ENCODE data around the gene SBK3. TPM values are rescaled to one million over a fixed set of nuclear protein-coding genes. Genes with fewer than 3 reads are reported as not detected.

Gene SBK3
- total RNA-seq, 2 donors from 2014 or later, result 0.23 to 0.74 TPM

DNA sequence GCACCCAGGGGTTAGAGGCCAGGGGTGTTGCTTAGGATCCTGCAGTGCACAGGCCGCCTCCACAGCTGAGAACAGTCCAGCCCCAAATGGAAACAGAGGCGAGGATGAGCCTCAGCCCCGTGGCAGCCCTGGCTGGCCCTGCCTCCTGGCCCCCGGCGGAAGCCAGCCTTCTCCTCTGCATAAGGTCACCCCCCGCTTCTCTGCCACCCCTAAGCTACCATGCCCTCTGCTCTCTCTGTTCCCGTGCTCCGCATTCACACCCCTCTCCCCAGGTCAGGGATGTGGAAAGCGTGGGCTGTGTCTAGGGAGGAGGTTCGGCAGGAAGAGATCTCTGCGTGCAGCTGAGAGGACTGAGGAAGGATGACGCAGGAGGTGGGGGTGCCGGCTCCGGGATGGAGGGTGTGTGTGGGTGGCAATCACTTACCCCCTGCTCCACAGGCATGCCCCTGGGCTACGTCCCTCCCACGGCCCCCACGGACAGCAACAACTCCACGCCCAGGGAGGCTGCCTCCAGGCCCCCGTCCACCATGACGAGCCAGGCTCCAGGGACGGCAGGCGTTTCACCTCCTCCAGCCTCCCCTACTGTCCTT is 51.1 kb downstream of the SBK3 start:
- TF ChIP-seq POLR2AphosphoS5 (IDR thresholded peaks at IDR 0.05), result no peak
- TF ChIP-seq POLR2A (IDR thresholded peaks at IDR 0.05), result no peak
- TF ChIP-seq, protein P1, sequence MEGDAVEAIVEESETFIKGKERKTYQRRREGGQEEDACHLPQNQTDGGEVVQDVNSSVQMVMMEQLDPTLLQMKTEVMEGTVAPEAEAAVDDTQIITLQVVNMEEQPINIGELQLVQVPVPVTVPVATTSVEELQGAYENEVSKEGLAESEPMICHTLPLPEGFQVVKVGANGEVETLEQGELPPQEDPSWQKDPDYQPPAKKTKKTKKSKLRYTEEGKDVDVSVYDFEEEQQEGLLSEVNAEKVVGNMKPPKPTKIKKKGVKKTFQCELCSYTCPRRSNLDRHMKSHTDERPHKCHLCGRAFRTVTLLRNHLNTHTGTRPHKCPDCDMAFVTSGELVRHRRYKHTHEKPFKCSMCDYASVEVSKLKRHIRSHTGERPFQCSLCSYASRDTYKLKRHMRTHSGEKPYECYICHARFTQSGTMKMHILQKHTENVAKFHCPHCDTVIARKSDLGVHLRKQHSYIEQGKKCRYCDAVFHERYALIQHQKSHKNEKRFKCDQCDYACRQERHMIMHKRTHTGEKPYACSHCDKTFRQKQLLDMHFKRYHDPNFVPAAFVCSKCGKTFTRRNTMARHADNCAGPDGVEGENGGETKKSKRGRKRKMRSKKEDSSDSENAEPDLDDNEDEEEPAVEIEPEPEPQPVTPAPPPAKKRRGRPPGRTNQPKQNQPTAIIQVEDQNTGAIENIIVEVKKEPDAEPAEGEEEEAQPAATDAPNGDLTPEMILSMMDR (IDR thresholded peaks at IDR 0.05), result no peak
- WGBS, result 58% methylated on average over 22 of the region's 22 CpGs
- no peak for DNase-seq (ENCODE audit: low spot score)
- Histone ChIP-seq H3K27me3 (replicated peaks; ENCODE audit: insufficient read depth) (no peaks in the 10 kb centered on the region), H3K36me3 (no peaks in the 10 kb centered on the region), H3K4me1 (replicated peaks) (no peaks in the 10 kb centered on the region), H3K27ac (peak overlapping the region; percentile 14 to 18), H3K4me3 (no peak overlapping the region), H3K9me3 (no peaks in the 10 kb centered on the region)
- intact Hi-C loops (cut with DNase I), result no loop called here

DNA sequence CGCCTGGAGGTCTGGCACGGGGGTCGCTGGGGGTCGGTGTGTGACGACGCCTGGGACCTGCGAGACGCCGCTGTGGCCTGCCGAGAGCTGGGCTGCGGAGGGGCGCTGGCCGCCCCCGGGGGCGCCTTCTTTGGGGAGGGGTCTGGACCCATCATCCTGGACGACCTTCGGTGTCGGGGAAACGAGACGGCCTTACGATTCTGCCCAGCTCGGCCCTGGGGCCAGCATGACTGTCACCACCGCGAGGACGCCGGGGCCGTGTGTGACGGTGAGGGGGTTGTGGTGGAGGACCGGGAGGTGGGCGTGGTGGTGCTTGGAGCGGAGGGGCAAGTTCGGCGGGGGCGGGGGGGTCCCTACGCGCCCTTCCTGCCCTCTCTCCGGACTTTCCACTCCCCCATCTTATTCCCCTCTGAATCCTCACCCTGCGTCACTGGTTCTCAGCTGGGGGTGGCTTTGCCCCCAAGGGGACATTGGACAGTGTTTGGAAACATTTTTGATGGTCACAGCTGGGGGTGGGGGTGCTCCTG is 51.6 kb downstream of the SBK3 start:
- Histone ChIP-seq H3K36me3 (no peaks in the 10 kb centered on the region), H3K4me1 (replicated peaks) (no peaks in the 10 kb centered on the region), H3K4me3 (no peak overlapping the region), H3K9me3 (no peaks in the 10 kb centered on the region), H3K27ac (peak overlapping the region in 1 of 2 donors; percentile 18), H3K27me3 (replicated peaks; ENCODE audit: insufficient read depth) (no peaks in the 10 kb centered on the region)
- TF ChIP-seq, protein P1 (IDR thresholded peaks at IDR 0.05), result no peak
- no peak for TF ChIP-seq POLR2A (IDR thresholded peaks at IDR 0.05)
- no peak for TF ChIP-seq POLR2AphosphoS5 (IDR thresholded peaks at IDR 0.05)
- 40% methylated on average over 37 of the region's 38 CpGs for WGBS
- intact Hi-C loops (cut with DNase I), result no loop called here
- no peak for DNase-seq (ENCODE audit: low spot score)

DNA sequence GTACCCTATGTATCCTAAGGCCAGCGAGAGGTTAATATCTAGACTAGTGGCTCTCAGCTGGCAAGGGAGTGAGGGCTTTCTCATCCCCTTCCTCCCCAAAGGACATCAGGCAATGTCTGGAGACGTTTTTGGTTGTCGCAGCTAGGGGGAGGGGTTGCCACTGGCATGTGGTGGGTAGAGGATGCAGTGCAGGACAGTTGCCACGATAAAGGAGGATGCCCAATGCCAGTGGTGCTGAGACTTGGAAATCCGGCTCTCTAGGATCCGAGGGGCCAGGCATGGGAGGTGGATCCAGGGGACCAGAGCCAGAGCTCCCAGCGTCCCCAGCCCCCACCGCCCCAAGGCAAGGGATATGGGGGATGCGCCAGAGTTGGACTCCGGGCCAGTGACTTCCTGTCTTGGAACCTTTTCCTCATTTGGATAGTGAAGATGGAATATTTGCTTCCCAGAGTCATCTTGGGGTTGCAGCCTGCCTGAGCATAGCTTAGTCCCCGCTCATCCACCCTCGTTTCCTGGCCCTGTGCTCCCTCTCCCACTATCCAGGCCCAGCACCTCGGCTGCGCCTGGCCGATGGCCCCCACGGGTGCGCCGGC is 52.2 kb downstream of the SBK3 start:
- Histone ChIP-seq H3K27me3 (replicated peaks; ENCODE audit: insufficient read depth) (no peaks in the 10 kb centered on the region), H3K4me1 (replicated peaks) (no peaks in the 10 kb centered on the region), H3K9me3 (no peaks in the 10 kb centered on the region), H3K36me3 (no peaks in the 10 kb centered on the region), H3K27ac (peak overlapping the region in 1 of 2 donors; percentile 18), H3K4me3 (no peak overlapping the region)
- intact Hi-C loops (cut with DNase I), result no loop called here
- TF ChIP-seq POLR2AphosphoS5 (IDR thresholded peaks at IDR 0.05), result no peak
- TF ChIP-seq, protein P1 (IDR thresholded peaks at IDR 0.05), result no peak
- no peak for TF ChIP-seq POLR2A (IDR thresholded peaks at IDR 0.05)
- 41% methylated on average over 18 of the region's 18 CpGs for WGBS
- DNase-seq (ENCODE audit: low spot score), result no peak

DNA sequence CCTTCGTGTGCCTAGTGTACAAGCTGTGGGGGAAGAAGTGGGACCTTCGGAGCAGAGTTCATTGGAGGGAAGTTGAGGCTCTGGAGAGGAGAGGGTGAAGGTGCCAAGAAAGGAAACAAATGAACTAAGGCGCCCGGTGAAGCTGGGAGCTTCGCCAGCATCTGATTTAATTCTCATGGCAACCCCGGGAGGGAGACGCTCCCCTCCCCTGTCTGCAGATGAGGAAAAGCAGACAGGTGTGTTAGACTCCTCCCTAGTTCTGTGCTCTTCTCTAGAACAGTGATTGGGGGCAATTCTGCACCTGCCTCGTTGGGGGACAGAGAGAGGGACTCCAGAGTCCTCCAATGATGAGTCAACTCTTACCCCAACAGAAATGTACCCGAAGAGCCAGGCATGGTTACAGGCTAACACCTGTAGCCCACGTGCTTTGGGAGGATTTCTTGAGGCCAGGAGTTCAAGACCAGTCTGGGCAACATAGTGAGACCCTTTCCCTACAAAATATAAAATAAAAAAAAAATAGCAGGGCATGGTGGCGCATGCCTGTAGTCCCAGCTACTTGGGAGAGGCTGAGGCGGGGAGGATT is 52.9 kb downstream of the SBK3 start:
- Histone ChIP-seq H3K4me3 (no peak overlapping the region), H3K4me1 (replicated peaks) (no peaks in the 10 kb centered on the region), H3K27ac (no peak overlapping the region), H3K9me3 (no peaks in the 10 kb centered on the region), H3K36me3 (no peaks in the 10 kb centered on the region), H3K27me3 (replicated peaks; ENCODE audit: insufficient read depth) (no peaks in the 10 kb centered on the region)
- intact Hi-C loops (cut with DNase I), result no loop called here
- TF ChIP-seq, protein P1 (IDR thresholded peaks at IDR 0.05), result no peak
- TF ChIP-seq POLR2AphosphoS5 (IDR thresholded peaks at IDR 0.05) (no peak), POLR2A (IDR thresholded peaks at IDR 0.05) (no peak)
- DNase-seq (ENCODE audit: low spot score), result no peak
- 31% methylated on average over 12 of the region's 12 CpGs for WGBS

All from prostate gland (tissue), 2 donors.